ENCODE results near the gene THAP4. TPM values are rescaled to one million over a fixed set of nuclear protein-coding genes. Genes with fewer than 3 reads are reported as not detected.
"Not testable (repeated sequence)": the region's sequence is repeated elsewhere in the genome, so short reads cannot be mapped to it uniquely, and the experiment has no call there.

Gene THAP4
- total and polyA plus RNA-seq, 8 donors: 36.3 to 48.4 (median 42.2) TPM

DNA sequence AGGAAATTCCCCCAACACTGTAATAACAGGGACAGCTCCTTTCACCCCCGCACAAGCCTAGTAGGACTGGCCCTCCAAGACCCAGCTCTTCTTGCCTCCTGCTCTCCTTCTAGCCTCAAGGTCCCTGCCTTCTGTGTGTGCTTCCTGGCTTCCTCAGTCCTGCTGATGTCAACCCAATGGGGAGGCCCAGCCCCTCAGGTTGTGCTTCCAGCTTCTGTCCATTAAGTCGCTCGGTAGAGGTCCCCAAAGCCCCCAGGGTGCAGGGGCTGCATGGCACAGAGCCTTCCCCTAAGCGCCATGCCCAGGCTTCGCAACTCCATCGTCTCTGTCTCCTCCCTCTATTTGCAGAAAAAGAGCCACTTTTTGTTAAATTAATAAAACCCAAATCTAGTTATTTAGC, 39.4 kb downstream of the THAP4 start:
- Histone ChIP-seq H3K4me3 (no peak overlapping the region), H3K27me3 (no peaks in the 10 kb centered on the region), H3K36me3 (peaks cover 0 to 100% of the 10 kb centered on the region in 2 donors), H3K9me3 (no peaks in the 10 kb centered on the region), H3K27ac (no peak overlapping the region), H3K4me1 (no peaks in the 10 kb centered on the region)
- TF ChIP-seq CTCF (IDR thresholded peaks at IDR 0.05): no peak
- DNase-seq: no peak
- intact Hi-C loops (cut with DNase I): no loop called here
- ATAC-seq: no peak

DNA sequence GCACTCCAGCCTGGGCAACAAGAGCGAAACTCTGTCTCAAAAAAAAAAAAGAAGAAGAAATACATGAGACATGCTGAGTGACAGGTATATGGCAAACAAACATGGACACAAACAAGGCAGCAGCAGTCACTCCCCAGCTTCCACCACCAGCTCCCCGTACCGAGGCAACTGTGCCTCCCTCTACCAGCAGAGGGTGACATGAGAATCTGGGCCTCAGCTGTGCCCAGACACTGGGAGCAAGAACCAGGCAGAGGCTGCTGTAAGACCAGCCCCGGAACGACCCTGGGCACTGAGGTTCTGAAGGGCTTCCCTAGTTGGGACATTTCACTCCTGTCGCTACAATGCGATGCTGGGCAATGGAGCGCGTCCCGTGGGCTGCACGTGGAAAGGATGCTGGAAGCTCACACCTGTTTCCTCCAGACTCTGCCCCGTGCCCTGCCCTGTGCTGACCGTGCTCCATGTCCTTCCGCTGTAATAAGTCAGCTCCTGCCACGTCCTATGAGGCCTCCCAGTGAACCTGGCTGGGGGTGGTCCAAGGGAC, 41.3 kb downstream of the THAP4 start:
- no peak for DNase-seq
- Histone ChIP-seq H3K36me3 (peaks cover 0 to 89% of the 10 kb centered on the region in 2 donors), H3K4me1 (no peaks in the 10 kb centered on the region), H3K4me3 (no peak overlapping the region), H3K27me3 (no peaks in the 10 kb centered on the region), H3K27ac (no peak overlapping the region), H3K9me3 (no peaks in the 10 kb centered on the region)
- peak in 1 of 2 donors; percentile 18 for TF ChIP-seq CTCF (IDR thresholded peaks at IDR 0.05)
- ATAC-seq: no peak
- intact Hi-C loops (cut with DNase I): no loop called here

GRCh38 chr2:241593271-241593670, 43.7 kb downstream of the THAP4 start:
- Histone ChIP-seq H3K4me3 (no peak overlapping the region), H3K27ac (no peak overlapping the region), H3K27me3 (no peaks in the 10 kb centered on the region), H3K4me1 (no peaks in the 10 kb centered on the region), H3K9me3 (peaks cover 0 to 7% of the 10 kb centered on the region in 2 donors), H3K36me3 (peaks cover 0 to 76% of the 10 kb centered on the region in 2 donors)
- intact Hi-C loops (cut with DNase I): no loop called here
- no peak for TF ChIP-seq CTCF (IDR thresholded peaks at IDR 0.05)
- ATAC-seq (no peak), DNase-seq (no peak)

DNA sequence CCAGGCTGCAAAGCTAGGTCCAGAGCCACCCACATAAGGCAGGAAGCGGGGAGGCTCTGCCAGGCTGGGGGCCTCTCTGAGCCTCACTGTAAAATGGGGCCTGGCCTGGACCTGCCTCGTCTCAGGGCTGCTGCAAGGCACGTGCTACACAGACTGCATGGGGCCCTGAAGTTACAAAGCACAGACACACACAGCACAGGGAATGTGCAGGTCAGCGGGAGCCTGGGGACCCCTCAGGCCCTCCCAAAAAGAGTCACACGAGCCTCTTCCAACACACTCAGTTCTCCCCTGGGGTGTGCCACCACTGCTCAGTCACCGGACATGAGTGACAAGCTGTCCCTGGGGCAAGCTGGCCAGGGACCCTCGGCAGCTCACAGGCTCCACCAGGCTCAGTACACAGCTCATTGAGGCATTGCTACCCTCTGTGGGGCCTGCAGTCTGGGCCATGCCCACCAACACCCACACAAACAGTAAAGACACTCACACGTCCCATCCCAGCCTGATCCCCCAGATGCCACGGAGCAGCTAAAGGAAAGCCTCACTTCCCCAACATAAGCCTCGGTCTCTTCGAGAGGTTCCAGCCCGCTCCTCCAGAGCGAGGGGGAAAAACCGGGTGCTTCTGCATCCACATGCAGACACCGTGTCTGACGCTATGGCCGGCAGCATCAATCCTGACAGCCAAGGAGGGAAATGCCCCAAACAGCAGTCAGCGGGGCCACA, 44.7 kb downstream of the THAP4 start:
- peaks cover 0 to 74% of the 10 kb centered on the region in 2 donors for H3K36me3 ChIP-seq
- no peaks in the 10 kb centered on the region for H3K4me1 ChIP-seq
- TF ChIP-seq CTCF (IDR thresholded peaks at IDR 0.05): no peak
- no peaks in the 10 kb centered on the region for H3K27me3 ChIP-seq
- ATAC-seq: no peak
- intact Hi-C loops (cut with DNase I): no loop called here
- H3K27ac ChIP-seq: no peak overlapping the region
- H3K9me3 ChIP-seq: peaks cover 0 to 16% of the 10 kb centered on the region in 2 donors
- H3K4me3 ChIP-seq: no peak overlapping the region
- no peak for DNase-seq

DNA sequence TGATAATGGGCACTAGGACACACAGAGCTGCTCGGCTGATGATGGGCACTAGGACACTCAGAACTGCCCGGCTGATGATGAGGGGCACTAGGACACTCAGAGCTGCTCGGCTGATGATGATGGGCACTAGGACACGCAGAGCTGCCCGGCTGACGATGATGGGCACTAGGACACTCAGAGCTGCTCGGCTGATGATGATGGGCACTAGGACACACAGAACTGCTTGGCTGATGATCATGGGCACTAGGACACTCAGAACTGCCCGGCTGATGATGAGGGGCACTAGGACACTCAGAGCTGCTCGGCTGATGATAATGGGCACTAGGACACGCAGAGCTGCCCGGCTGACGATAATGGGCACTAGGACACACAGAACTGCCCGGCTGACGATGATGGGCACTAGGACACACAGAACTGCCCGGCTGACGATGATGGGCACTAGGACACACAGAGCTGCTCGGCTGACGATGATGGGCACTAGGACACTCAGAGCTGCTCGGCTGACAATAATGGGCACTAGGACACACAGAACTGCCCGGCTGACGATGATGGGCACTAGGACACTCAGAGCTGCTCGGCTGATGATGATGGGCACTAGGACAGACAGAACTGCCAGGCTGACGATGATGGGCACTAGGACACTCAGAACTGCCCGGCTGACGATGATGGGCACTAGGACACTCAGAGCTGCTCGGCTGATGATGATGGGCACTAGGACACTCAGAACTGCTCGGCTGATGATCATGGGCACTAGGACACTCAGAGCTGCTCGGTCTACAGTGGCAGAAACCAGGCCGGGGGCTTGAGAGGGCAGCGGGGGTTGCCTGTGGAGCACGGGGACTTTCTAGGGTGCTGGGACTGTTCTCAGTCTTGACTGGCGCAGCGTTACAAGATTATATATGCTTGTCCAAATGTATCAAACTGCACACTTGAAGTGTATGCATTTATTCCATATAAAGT, 46.2 kb downstream of the THAP4 start:
- H3K27me3 ChIP-seq; ATAC-seq; H3K4me3 ChIP-seq; intact Hi-C loops (cut with DNase I); H3K4me1 ChIP-seq; DNase-seq; H3K27ac ChIP-seq: not testable (repeated sequence)
- Histone ChIP-seq H3K9me3 (peaks cover 0 to 32% of the 10 kb centered on the region in 2 donors), H3K36me3 (peaks cover 0 to 73% of the 10 kb centered on the region in 2 donors)

DNA sequence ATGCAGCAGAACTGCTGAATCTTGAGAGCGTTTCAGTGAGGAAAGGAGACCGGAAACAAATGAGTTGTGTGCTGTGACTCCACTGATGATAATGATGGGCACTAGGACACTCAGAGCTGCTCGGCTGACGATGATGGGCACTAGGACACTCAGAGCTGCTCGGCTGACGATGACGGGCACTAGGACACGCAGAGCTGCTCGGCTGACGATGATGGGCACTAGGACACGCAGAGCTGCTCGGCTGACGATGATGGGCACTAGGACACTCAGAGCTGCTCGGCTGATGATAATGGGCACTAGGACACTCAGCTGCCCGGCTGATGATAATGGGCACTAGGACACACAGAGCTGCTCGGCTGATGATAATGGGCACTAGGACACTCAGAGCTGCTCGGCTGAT, 47.1 kb downstream of the THAP4 start:
- intact Hi-C loops (cut with DNase I); ATAC-seq; DNase-seq; H3K4me1 ChIP-seq; H3K4me3 ChIP-seq; H3K27ac ChIP-seq; H3K27me3 ChIP-seq: not testable (repeated sequence)
- H3K36me3 ChIP-seq: peaks cover 0 to 73% of the 10 kb centered on the region in 2 donors
- H3K9me3 ChIP-seq: peaks cover 0 to 39% of the 10 kb centered on the region in 2 donors
